H9 (cell line): ENCODE data around the gene TESK1. TPM values are rescaled to one million over a fixed set of nuclear protein-coding genes. Genes with fewer than 3 reads are reported as not detected.
"Not testable (repeated sequence)": the region's sequence is repeated elsewhere in the genome, so short reads cannot be mapped to it uniquely, and the experiment has no call there.

Source experiments
- DNase-seq: peaks from one replicate; pipeline ENCODE4 v3.0.0-alpha.2; 2017
- H2AFZ ChIP-seq: one replicate; pipeline ENCODE4 v1.6.1; 2013; ENCODE audit warnings: mild to moderate bottlenecking, low read length, control low read depth, moderate library complexity
- H2AK5ac ChIP-seq: 2 replicates; pipeline ENCODE4 v1.6.1; 2013; ENCODE audit warnings: low read length, control low read depth, mixed read lengths; ENCODE audit not compliant: insufficient read length
- H2BK120ac ChIP-seq: one replicate; pipeline ENCODE4 v1.6.1; 2013; ENCODE audit warnings: low read depth, mild to moderate bottlenecking, low read length, control low read depth, inconsistent platforms; ENCODE audit not compliant: poor library complexity, severe bottlenecking
- H2BK12ac ChIP-seq: 2 replicates; pipeline ENCODE4 v1.6.1; 2013; ENCODE audit warnings: low read length, control low read depth, mixed read lengths, low read depth; ENCODE audit not compliant: insufficient read length
- H2BK15ac ChIP-seq: 2 replicates; pipeline ENCODE4 v1.6.1; 2013; ENCODE audit warnings: low read depth, low read length, control low read depth
- H2BK20ac ChIP-seq: one replicate; pipeline ENCODE4 v1.6.1; 2013; ENCODE audit warnings: low read depth, mild to moderate bottlenecking, low read length, control low read depth, inconsistent platforms; ENCODE audit not compliant: poor library complexity, severe bottlenecking
- H2BK5ac ChIP-seq: 2 replicates; pipeline ENCODE4 v1.6.1; 2013; ENCODE audit warnings: low read length, control low read depth, mixed read lengths; ENCODE audit not compliant: insufficient read length
- H3K14ac ChIP-seq: 2 replicates; pipeline ENCODE4 v1.6.1; 2013; ENCODE audit warnings: low read length, control low read depth; ENCODE audit not compliant: insufficient read depth
- H3K18ac ChIP-seq: 2 replicates; pipeline ENCODE4 v1.6.1; 2013; ENCODE audit warnings: low read depth, mild to moderate bottlenecking, mixed read lengths, low read length, control low read depth; ENCODE audit not compliant: insufficient read length
- H3K23ac ChIP-seq: 2 replicates; pipeline ENCODE4 v1.6.1; 2013; ENCODE audit warnings: low read length, control low read depth, mixed read lengths, low read depth; ENCODE audit not compliant: insufficient read length
- H3K23me2 ChIP-seq: 2 replicates; pipeline ENCODE4 v1.6.1; 2013; ENCODE audit warnings: low read depth, mild to moderate bottlenecking, mixed read lengths, low read length, control low read depth; ENCODE audit not compliant: insufficient read length, poor library complexity, severe bottlenecking
- H3K27ac ChIP-seq: 2 replicates; pipeline ENCODE4 v1.5.1; 2013; ENCODE audit warnings: low read length, control low read depth, mixed read lengths, low read depth; ENCODE audit not compliant: insufficient read length
- H3K27me3 ChIP-seq: 2 replicates; pipeline ENCODE4 v1.6.1; 2013; ENCODE audit warnings: low read length, control low read depth, inconsistent platforms; ENCODE audit not compliant: insufficient read depth
- H3K4ac ChIP-seq: 2 replicates; pipeline ENCODE4 v1.6.1; 2013; ENCODE audit warnings: low read depth, mild to moderate bottlenecking, control low read depth, inconsistent platforms, low read length, moderate library complexity
- H3K4me1 ChIP-seq: 2 replicates; pipeline ENCODE4 v1.6.1; 2013; ENCODE audit warnings: low read length, control low read depth, inconsistent platforms; ENCODE audit not compliant: insufficient read depth
- H3K4me2 ChIP-seq: 2 replicates; pipeline ENCODE4 v1.6.1; 2013; ENCODE audit warnings: low read length, control low read depth, mixed read lengths; ENCODE audit not compliant: insufficient read length, insufficient read depth
- H3K56ac ChIP-seq: 2 replicates; pipeline ENCODE4 v1.6.1; 2013; ENCODE audit warnings: low read depth, mild to moderate bottlenecking, mixed read lengths, low read length, control low read depth; ENCODE audit not compliant: insufficient read length
- H3K79me1 ChIP-seq: 2 replicates; pipeline ENCODE4 v1.6.1; 2013; ENCODE audit warnings: low read depth, mild to moderate bottlenecking, moderate library complexity, low read length, control low read depth, inconsistent platforms; ENCODE audit not compliant: insufficient read depth, poor library complexity, severe bottlenecking
- H3K79me2 ChIP-seq: 2 replicates; pipeline ENCODE4 v1.6.1; 2013; ENCODE audit warnings: low read length, control low read depth, inconsistent platforms; ENCODE audit not compliant: insufficient read depth
- H3K9ac ChIP-seq: 2 replicates; pipeline ENCODE4 v1.6.1; 2013; ENCODE audit warnings: low read length, control low read depth, mixed read lengths; ENCODE audit not compliant: insufficient read length; ENCODE audit errors: extremely low read depth
- H3K9me3 ChIP-seq: one replicate; pipeline ENCODE4 v1.6.1; 2013; ENCODE audit warnings: low read depth, low read length, inconsistent platforms; ENCODE audit not compliant: control insufficient read depth
- H3T11ph ChIP-seq: one replicate; pipeline ENCODE4 v1.6.1; 2013; ENCODE audit warnings: mild to moderate bottlenecking, low read length, control low read depth, inconsistent platforms
- H4K20me1 ChIP-seq: one replicate; pipeline ENCODE4 v1.6.1; 2013; ENCODE audit not compliant: control insufficient read depth, insufficient read length, insufficient read depth
- H4K5ac ChIP-seq: 2 replicates; pipeline ENCODE4 v1.6.1; 2013; ENCODE audit warnings: low read depth, mild to moderate bottlenecking, mixed read lengths, low read length, control low read depth; ENCODE audit not compliant: insufficient read length
- H4K8ac ChIP-seq: replicated peaks from 2 replicates; pipeline ENCODE4 v1.6.1; 2013; ENCODE audit warnings: low read length, control low read depth, mixed read lengths, low read depth; ENCODE audit not compliant: insufficient read length
- H4K91ac ChIP-seq: 2 replicates; pipeline ENCODE4 v1.6.1; 2013; ENCODE audit warnings: low read depth, mild to moderate bottlenecking, moderate library complexity, mixed read lengths, low read length, control low read depth; ENCODE audit not compliant: insufficient read length
- H3K27ac Mint-ChIP-seq, 3 experiments: 2 replicates in 2 of 3; 3 replicates in 1 of 3; pipeline ENCODE4 v1.8.0; 2020 to 2021; ENCODE audit warnings: mixed read lengths in 3 of 3, mild to moderate bottlenecking in 1 of 3, moderate library complexity in 1 of 3
- H3K27me3 Mint-ChIP-seq: 2 replicates; pipeline ENCODE4 v1.8.0; 2021; ENCODE audit warnings: low read depth, mild to moderate bottlenecking, moderate library complexity, mixed read lengths
- H3K36me3 Mint-ChIP-seq, 3 experiments: 2 replicates in 2 of 3; 3 replicates in 1 of 3; pipeline ENCODE4 v1.8.0; 2020 to 2021; ENCODE audit warnings: low read depth in 3 of 3, mixed read lengths in 3 of 3; ENCODE audit not compliant: insufficient read depth in 1 of 3
- H3K4me1 Mint-ChIP-seq, 2 experiments: 2 replicates each; pipeline ENCODE4 v1.8.0; 2020; ENCODE audit warnings: mixed read lengths in 2 of 2
- H3K4me3 Mint-ChIP-seq, 2 experiments: 2 replicates in 1 of 2; 3 replicates in 1 of 2; pipeline ENCODE4 v1.8.0; 2020 to 2021; ENCODE audit warnings: mild to moderate bottlenecking in 2 of 2, mixed read lengths in 2 of 2, moderate library complexity in 1 of 2
- H3K9me3 Mint-ChIP-seq, 2 experiments: 2 replicates in 1 of 2; 3 replicates in 1 of 2; pipeline ENCODE4 v1.8.0; 2020; ENCODE audit warnings: mild to moderate bottlenecking in 2 of 2, mixed read lengths in 2 of 2, moderate library complexity in 1 of 2
- WGBS: extraction: QIAGEN DNeasy Blood & Tissue Kit; methylation state at CpG from one replicate; pipeline ENCODE4 v1.1.7; 2013; ENCODE audit warnings: missing lambda C conversion rate, low lambda C conversion rate, mixed read lengths; ENCODE audit not compliant: insufficient read length; ENCODE audit errors: extremely low coverage; 5-methylcytosine and 5-hydroxymethylcytosine counted together
- total RNA-seq: library from RNA; stranded (reverse); gene quantifications from 2 replicates; pipeline ENCODE4 v1.2.1, GENCODE V29; 2021

The TESK1 gene
- total RNA-seq, 1 experiment from 2014 or later: 28.6 TPM

DNA sequence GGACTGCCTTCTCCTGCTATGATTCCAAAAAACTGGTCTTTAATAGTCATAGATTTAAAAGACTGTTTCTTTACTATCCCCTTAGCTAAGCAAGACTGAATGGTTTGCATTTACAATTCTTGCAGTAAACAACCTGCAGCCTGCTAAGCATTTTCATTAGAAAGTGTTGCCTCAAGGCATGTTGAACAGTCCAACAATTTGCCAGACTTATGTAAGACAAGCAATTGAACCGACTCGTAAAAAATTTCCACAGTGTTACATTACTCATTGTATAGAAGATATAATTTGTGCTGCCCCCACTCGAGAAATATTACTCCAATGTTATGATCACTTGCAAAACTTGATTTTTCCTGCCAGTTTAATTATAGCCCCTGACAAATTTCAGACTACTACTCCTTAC, 20.4 kb upstream of the TESK1 start:
- not testable (repeated sequence) for H3K56ac ChIP-seq, H3K27me3 ChIP-seq, H2BK20ac ChIP-seq, H3K79me1 ChIP-seq, H3K23ac ChIP-seq, H3K9ac ChIP-seq, H2AFZ ChIP-seq, H3K4me3 Mint-ChIP-seq, H3K14ac ChIP-seq, H2BK120ac ChIP-seq, H3K9me3 ChIP-seq, H3K27ac ChIP-seq, H3K79me2 ChIP-seq, DNase-seq, H3K27me3 Mint-ChIP-seq, H3K4me2 ChIP-seq, H2AK5ac ChIP-seq, H2BK5ac ChIP-seq, H3T11ph ChIP-seq, H3K23me2 ChIP-seq, H3K4ac ChIP-seq, H4K20me1 ChIP-seq, H2BK12ac ChIP-seq, H4K5ac ChIP-seq, H3K4me1 ChIP-seq, H3K18ac ChIP-seq, H3K27ac Mint-ChIP-seq, H4K91ac ChIP-seq, H2BK15ac ChIP-seq, H4K8ac ChIP-seq
- Mint-ChIP-seq H3K36me3 (peaks cover 16 to 25% (median 22%) of the 10 kb centered on the region in 3 experiments), H3K4me1 (peaks cover 17 to 33% of the 10 kb centered on the region in 2 experiments), H3K9me3 (peaks cover 18 to 24% of the 10 kb centered on the region in 2 experiments)
- WGBS: no CpG with 5 or more reads among the region's 3 CpGs

DNA sequence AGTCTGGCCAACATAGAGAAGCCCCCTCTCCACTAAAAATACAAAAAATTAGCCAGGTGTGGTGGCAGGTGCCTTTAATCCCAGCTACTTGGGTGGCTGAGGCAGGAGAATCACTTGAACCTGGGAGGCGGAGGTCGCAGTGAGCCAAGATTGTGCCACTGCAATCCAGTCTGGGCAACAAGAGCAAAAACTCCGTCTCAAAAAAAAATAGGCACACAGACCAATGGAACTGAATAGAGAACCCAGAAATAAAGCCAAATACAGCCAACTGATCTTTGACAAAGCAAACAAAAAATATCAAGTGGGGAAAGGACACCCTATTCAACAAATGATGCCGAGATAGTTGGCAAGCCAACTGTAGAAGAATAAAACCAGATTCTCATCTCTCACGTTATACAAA, 16.6 kb upstream of the TESK1 start:
- H3K27ac Mint-ChIP-seq, H3K23me2 ChIP-seq, H2AK5ac ChIP-seq, H3K27me3 Mint-ChIP-seq, H3K79me1 ChIP-seq, H4K20me1 ChIP-seq, H3K4me1 ChIP-seq, H3K27me3 ChIP-seq, H3K18ac ChIP-seq, H2BK12ac ChIP-seq, H3K27ac ChIP-seq, H2AFZ ChIP-seq, H3K9ac ChIP-seq, H4K8ac ChIP-seq, H2BK120ac ChIP-seq, H3K9me3 ChIP-seq, H2BK5ac ChIP-seq, H4K91ac ChIP-seq, H4K5ac ChIP-seq, H2BK20ac ChIP-seq, H3K36me3 Mint-ChIP-seq, H3K4me3 Mint-ChIP-seq, DNase-seq, H3K4ac ChIP-seq, H3K14ac ChIP-seq, H3K79me2 ChIP-seq, H2BK15ac ChIP-seq, H3K23ac ChIP-seq, H3K56ac ChIP-seq, H3K4me2 ChIP-seq, H3T11ph ChIP-seq: not testable (repeated sequence)
- WGBS: no CpG with 5 or more reads among the region's 5 CpGs
- H3K4me1 Mint-ChIP-seq: peaks cover 10 to 23% of the 10 kb centered on the region in 2 experiments
- peaks cover 13 to 14% of the 10 kb centered on the region in 2 experiments for H3K9me3 Mint-ChIP-seq
